SK-N-MC (cell line): ENCODE results near the gene EHBP1.

Experiments used
- EZH2 ChIP-seq: fragments of 200-600 bp; sonication (generic); IDR thresholded peaks from one replicate; pipeline ENCODE4 v1.6.1; 2017; ENCODE audit warnings: antibody characterized with exemption
- FOXP2 ChIP-seq: optimal IDR thresholded peaks from 2 replicates; pipeline ENCODE3; 2011; ENCODE audit warnings: mild to moderate bottlenecking, moderate library complexity; ENCODE audit not compliant: insufficient read depth; ENCODE audit errors: extremely low read length, control extremely low read depth
- POLR2AphosphoS5 ChIP-seq: IDR thresholded peaks from 2 replicates; pipeline ENCODE4 v1.6.1; 2012; ENCODE audit warnings: mild to moderate bottlenecking, low read depth, low read length, borderline replicate concordance

DNA sequence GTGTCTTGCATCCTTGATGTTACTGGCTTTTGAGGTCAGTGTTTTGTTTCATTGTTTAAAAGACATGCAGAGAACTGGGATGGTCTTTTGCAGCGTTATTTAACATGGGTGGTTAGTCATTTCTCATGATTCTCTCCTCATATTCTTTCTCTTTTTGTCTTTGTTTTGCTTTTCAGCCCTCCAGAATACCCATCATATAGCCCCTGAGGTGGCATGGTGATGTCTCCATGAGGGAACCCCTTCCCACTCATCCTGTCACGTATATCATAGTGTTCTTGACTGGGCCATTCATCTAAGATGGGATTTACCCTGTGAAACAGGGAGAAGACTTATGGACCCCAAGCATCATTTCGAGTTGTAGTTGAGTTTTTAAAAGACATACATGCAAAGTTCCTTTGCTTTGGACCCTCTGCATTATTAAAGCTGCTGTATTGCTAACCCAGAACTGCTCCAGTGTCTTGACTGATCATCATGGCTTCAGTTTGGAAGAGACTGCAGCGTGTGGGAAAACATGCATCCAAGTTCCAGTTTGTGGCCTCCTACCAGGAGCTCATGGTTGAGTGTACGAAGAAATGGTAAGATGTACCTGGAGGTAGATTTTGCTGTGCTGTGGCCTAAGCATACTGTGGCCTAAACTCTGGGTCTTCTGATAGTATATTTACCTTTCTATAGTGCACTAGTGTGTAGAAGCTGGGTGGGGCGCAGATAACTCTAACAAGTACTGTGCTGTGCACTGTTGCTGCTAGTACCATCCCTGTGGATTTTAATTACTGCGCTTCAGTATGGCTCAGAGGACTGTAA lies 1.4 kb downstream of the EHBP1 start:
- TF ChIP-seq POLR2AphosphoS5 (no peak), EZH2 (no peak), FOXP2 (no peak)
